GM19397 (cell line): ENCODE results near the gene OR9Q1.

Source experiments
- ATAC-seq: cut with Tn5 transposase; IDR thresholded peaks from one replicate; pipeline ENCODE4 v1.9.1; 2021; ENCODE audit warnings: mild to moderate bottlenecking, moderate library complexity; ENCODE audit not compliant: unreplicated experiment

Gene OR9Q1

GRCh38 chr11:58030653-58031052 lies 7.0 kb downstream of the OR9Q1 start, which contains the start of gene OR6Q1:
Gene OR6Q1, plus strand, starts transcription at chr11:58030953. Its CDS starts 0 bp downstream, at chr11:58030953.
- no peak for ATAC-seq

- no peak for ATAC-seq
Observed at GRCh38 chr11:58034471-58034870, 10.8 kb downstream of the OR9Q1 start.

- ATAC-seq = no peak
Observed at GRCh38 chr11:58039589-58039988, 15.9 kb downstream of the OR9Q1 start.

GRCh38 chr11:58043379-58043778 lies 19.7 kb downstream of the OR9Q1 start:
- ATAC-seq = no peak

GRCh38 chr11:58046231-58046630 lies 22.6 kb downstream of the OR9Q1 start:
- no peak for ATAC-seq

GRCh38 chr11:58047818-58048217 lies 24.1 kb downstream of the OR9Q1 start:
- no peak for ATAC-seq

GRCh38 chr11:58055806-58056401 lies 32.2 kb downstream of the OR9Q1 start:
- no peak for ATAC-seq

GRCh38 chr11:58057481-58057880 lies 33.8 kb downstream of the OR9Q1 start:
- ATAC-seq = no peak

- no peak for ATAC-seq
Observed at GRCh38 chr11:58058276-58059006, 34.8 kb downstream of the OR9Q1 start.

- ATAC-seq = no peak
Observed at GRCh38 chr11:58059007-58059350, 35.3 kb downstream of the OR9Q1 start.

- no peak for ATAC-seq
Observed at GRCh38 chr11:58060535-58060934, 36.9 kb downstream of the OR9Q1 start.

- no peak for ATAC-seq
Observed at GRCh38 chr11:58060939-58061672, 37.4 kb downstream of the OR9Q1 start.

- no peak for ATAC-seq
Observed at GRCh38 chr11:58061813-58062212, 38.1 kb downstream of the OR9Q1 start.

GRCh38 chr11:58067685-58068084 lies 44.0 kb downstream of the OR9Q1 start:
- ATAC-seq = no peak

- no peak for ATAC-seq
Observed at GRCh38 chr11:58068655-58069054, 45.0 kb downstream of the OR9Q1 start.

GRCh38 chr11:58070585-58070984 lies 46.9 kb downstream of the OR9Q1 start:
- ATAC-seq = no peak

GRCh38 chr11:58075781-58076180 lies 52.1 kb downstream of the OR9Q1 start:
- ATAC-seq = no peak

GRCh38 chr11:58086528-58086927 lies 62.8 kb downstream of the OR9Q1 start:
- ATAC-seq = no peak

- ATAC-seq = no peak
Observed at GRCh38 chr11:58097437-58097836, 73.8 kb downstream of the OR9Q1 start.

- ATAC-seq = no peak
Observed at GRCh38 chr11:58121096-58121495, 97.4 kb downstream of the OR9Q1 start.

GRCh38 chr11:58125469-58125868 lies 101.8 kb downstream of the OR9Q1 start, which contains the start of gene OR9I1:
Gene OR9I1, minus strand, starts transcription at chr11:58125530. Its CDS starts 6,086 bp downstream, at chr11:58119444.
- no peak for ATAC-seq

- no peak for ATAC-seq
Observed at GRCh38 chr11:58127350-58127749, 103.7 kb downstream of the OR9Q1 start.
